Measurements from ENCODE around the gene FCSK. TPM values are rescaled to one million over a fixed set of nuclear protein-coding genes. Genes with fewer than 3 reads are reported as not detected.

The FCSK gene
- total and polyA plus RNA-seq, 2 of the 13 experiments (the other 11 are each of a cell fraction or from before 2014, with no cell fraction given), result 9.1 to 19.2 TPM

DNA sequence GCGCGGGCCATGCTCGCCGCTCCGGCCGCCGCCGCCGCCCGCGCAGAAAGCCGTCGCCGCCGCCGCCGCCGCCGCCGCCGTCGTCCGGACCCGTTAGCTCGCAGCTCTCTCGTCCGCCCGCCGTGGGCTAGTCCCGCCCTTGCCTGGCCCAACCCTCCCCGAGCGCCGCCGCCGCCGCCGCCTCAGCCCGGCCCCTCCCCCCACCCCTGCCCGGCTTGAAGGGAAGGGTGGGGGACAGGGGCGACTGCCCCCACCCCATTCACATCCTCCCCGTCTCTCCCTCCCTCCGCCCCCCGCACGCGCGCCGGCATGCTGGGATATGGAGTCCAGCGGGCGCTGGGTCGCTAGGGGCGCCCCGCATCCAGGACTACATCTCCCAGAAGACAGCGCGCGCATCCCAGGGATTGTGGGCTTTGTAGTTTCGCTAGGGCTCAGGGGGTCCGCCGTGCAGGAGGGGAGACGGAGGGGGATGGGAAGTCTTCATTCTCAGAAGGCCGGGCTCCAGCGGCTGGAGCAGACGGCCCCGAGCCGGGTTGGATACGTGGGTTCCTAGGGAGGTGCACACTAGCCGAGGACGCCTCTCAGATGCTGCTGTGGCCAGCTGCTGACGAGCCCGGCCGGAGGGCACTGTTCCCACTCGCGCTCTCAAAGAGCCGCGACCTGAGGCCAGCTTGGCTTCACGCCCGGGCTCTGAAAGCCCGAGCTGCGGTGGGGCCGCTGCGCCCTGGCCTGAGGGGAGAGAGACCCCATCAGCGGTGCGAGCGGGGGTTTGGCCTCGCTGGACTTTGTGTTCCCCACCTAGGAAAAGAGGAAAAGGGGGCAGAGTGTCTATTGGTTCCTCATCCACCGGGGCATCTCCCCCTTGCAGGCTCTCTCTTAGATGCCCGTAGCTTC lies 15.2 kb upstream of the FCSK start, which contains the start of gene ST3GAL2 (continued):
- TF ChIP-seq, protein P1, sequence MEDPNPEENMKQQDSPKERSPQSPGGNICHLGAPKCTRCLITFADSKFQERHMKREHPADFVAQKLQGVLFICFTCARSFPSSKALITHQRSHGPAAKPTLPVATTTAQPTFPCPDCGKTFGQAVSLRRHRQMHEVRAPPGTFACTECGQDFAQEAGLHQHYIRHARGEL (CRISPR knock-in tag; IDR thresholded peaks at IDR 0.05), result 0 out of 2 replicates have a peak, but pooled peaks have one; percentile 28
- TF ChIP-seq ZSCAN22 (CRISPR knock-in tag; IDR thresholded peaks at IDR 0.05), result no peak
- TF ChIP-seq ZFY (CRISPR knock-in tag; IDR thresholded peaks at IDR 0.05), result peak; percentile 76
- 0 out of 2 replicates have a peak, but pooled peaks have one; percentile 74 for TF ChIP-seq MATR3 (CRISPR knock-in tag; IDR thresholded peaks at IDR 0.05)
- TF ChIP-seq TAF15 (IDR thresholded peaks at IDR 0.05; ENCODE audit: low read depth, low read length, poor library complexity, severe bottlenecking), result no peak
- peak; percentile 77 for TF ChIP-seq TAF1 (CRISPR knock-in tag; IDR thresholded peaks at IDR 0.05)
- TF ChIP-seq MIXL1 (CRISPR knock-in tag; IDR thresholded peaks at IDR 0.05), result peak; percentile 74
- no peak; the same call in 1 of the 2 replicates for TF ChIP-seq TP53 (CRISPR knock-in tag; conservative IDR thresholded peaks at IDR 0.05)
- peak; percentile 73; the same call in 1 of the 2 replicates for TF ChIP-seq CHD2 (IDR thresholded peaks at IDR 0.05; ENCODE audit: low read depth, low read length)
- TF ChIP-seq, protein P2, sequence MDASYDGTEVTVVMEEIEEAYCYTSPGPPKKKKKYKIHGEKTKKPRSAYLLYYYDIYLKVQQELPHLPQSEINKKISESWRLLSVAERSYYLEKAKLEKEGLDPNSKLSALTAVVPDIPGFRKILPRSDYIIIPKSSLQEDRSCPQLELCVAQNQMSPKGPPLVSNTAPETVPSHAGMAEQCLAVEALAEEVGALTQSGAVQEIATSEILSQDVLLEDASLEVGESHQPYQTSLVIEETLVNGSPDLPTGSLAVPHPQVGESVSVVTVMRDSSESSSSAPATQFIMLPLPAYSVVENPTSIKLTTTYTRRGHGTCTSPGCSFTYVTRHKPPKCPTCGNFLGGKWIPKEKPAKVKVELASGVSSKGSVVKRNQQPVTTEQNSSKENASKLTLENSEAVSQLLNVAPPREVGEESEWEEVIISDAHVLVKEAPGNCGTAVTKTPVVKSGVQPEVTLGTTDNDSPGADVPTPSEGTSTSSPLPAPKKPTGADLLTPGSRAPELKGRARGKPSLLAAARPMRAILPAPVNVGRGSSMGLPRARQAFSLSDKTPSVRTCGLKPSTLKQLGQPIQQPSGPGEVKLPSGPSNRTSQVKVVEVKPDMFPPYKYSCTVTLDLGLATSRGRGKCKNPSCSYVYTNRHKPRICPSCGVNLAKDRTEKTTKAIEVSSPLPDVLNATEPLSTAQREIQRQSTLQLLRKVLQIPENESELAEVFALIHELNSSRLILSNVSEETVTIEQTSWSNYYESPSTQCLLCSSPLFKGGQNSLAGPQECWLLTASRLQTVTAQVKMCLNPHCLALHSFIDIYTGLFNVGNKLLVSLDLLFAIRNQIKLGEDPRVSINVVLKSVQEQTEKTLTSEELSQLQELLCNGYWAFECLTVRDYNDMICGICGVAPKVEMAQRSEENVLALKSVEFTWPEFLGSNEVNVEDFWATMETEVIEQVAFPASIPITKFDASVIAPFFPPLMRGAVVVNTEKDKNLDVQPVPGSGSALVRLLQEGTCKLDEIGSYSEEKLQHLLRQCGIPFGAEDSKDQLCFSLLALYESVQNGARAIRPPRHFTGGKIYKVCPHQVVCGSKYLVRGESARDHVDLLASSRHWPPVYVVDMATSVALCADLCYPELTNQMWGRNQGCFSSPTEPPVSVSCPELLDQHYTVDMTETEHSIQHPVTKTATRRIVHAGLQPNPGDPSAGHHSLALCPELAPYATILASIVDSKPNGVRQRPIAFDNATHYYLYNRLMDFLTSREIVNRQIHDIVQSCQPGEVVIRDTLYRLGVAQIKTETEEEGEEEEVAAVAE (CRISPR knock-in tag; IDR thresholded peaks at IDR 0.05; ENCODE audit: borderline replicate concordance), result no peak

Data from HepG2 (cell line).